H1 (cell line): ENCODE results near the gene DCDC1. TPM values are rescaled to one million over a fixed set of nuclear protein-coding genes. Genes with fewer than 3 reads are reported as not detected.

Experiments used
- CTCF ChIA-PET: fragments of 300-600 bp; sonication (Branson Sonifier 250); formaldehyde crosslinking; loops from one replicate; lab custom pipeline; 2021; ENCODE audit not compliant: partially characterized antibody; lab: Charles Lee
- POLR2A ChIA-PET: fragments of 300-600 bp; sonication (Branson Sonifier 250); formaldehyde crosslinking; loops from one replicate; lab custom pipeline; 2021; ENCODE audit warnings: inconsistent platforms; ENCODE audit not compliant: partially characterized antibody; lab: Charles Lee
- DNase-seq, 2 experiments: peaks; one replicate each; pipeline versions ENCODE4 v3.0.0 to v3.0.0-alpha.2; 2010 to 2022; ENCODE audit warnings: low spot score in 2 of 2, low read depth in 1 of 2, mixed read lengths in 1 of 2
- FAIRE-seq: peaks from 2 replicates; lab custom pipeline; 2011; peaks lifted over from hg19 to GRCh38; lab: Jason Lieb, UNC
- H2AFZ ChIP-seq: 2 replicates; pipeline ENCODE4 v1.8.1; 2012; ENCODE audit warnings: low read length, inconsistent platforms
- H2AK5ac ChIP-seq: 2 replicates; pipeline ENCODE4 v1.6.1; 2013; ENCODE audit warnings: low read depth, low read length
- H2BK120ac ChIP-seq: replicated peaks from 2 replicates; pipeline ENCODE3; 2013; ENCODE audit warnings: low read depth, low read length, inconsistent platforms
- H2BK12ac ChIP-seq: 2 replicates; pipeline ENCODE4 v1.6.1; 2013; ENCODE audit warnings: low read depth, low read length
- H2BK15ac ChIP-seq: 2 replicates; pipeline ENCODE4 v1.6.1; 2013; ENCODE audit warnings: low read length
- H2BK20ac ChIP-seq: 2 replicates; pipeline ENCODE4 v1.6.1; 2013; ENCODE audit warnings: low read length
- H2BK5ac ChIP-seq: 2 replicates; pipeline ENCODE4 v1.6.1; 2013; ENCODE audit warnings: low read depth, low read length
- H3K14ac ChIP-seq: 2 replicates; pipeline ENCODE4 v1.6.1; 2013; ENCODE audit warnings: inconsistent platforms; ENCODE audit not compliant: insufficient read length
- H3K18ac ChIP-seq: 2 replicates; pipeline ENCODE4 v1.6.1; 2013; ENCODE audit warnings: low read length; ENCODE audit errors: extremely low read depth
- H3K23ac ChIP-seq: 2 replicates; pipeline ENCODE4 v1.6.1; 2013; ENCODE audit warnings: inconsistent platforms; ENCODE audit not compliant: insufficient read length
- H3K23me2 ChIP-seq: 2 replicates; pipeline ENCODE4 v1.6.1; 2013; ENCODE audit warnings: low read depth, low read length
- H3K27ac ChIP-seq: 2 replicates; pipeline ENCODE4 v1.6.1; 2011; ENCODE audit warnings: low read depth, low read length, inconsistent platforms
- H3K27me3 ChIP-seq, 4 experiments: replicated peaks in 1 of 4; 1 replicate in 1 of 4; 2 replicates in 3 of 4; pipeline versions ENCODE4 v1.6.1 to v1.8.1; 2011 to 2013; ENCODE audit warnings: low read length in 3 of 4, mild to moderate bottlenecking in 3 of 4, inconsistent platforms in 2 of 4, mixed read lengths in 2 of 4, moderate library complexity in 1 of 4; ENCODE audit not compliant: control insufficient read depth in 3 of 4, insufficient read depth in 3 of 4; ENCODE audit errors: extremely low read depth in 1 of 4
- H3K36me3 ChIP-seq, 4 experiments: 2 replicates each; pipeline versions ENCODE4 v1.6.1 to v1.8.1; 2011 to 2013; ENCODE audit warnings: mild to moderate bottlenecking in 4 of 4, low read length in 3 of 4, moderate library complexity in 2 of 4, control low read depth in 1 of 4, inconsistent platforms in 1 of 4; ENCODE audit not compliant: insufficient read depth in 4 of 4, control insufficient read depth in 2 of 4
- H3K4ac ChIP-seq: replicated peaks from 2 replicates; pipeline ENCODE3; 2013; ENCODE audit warnings: low read length, low read depth, mixed read lengths, inconsistent platforms; ENCODE audit not compliant: insufficient read length
- H3K4me1 ChIP-seq, 4 experiments: replicated peaks in 1 of 4; 1 replicate in 1 of 4; 2 replicates in 3 of 4; pipeline versions ENCODE4 v1.6.1 to v1.8.1; 2011 to 2013; ENCODE audit warnings: low read length in 3 of 4, inconsistent platforms in 2 of 4, mixed read lengths in 1 of 4; ENCODE audit not compliant: insufficient read depth in 4 of 4, control insufficient read depth in 3 of 4
- H3K4me2 ChIP-seq, 2 experiments: 2 replicates each; pipeline versions ENCODE4 v1.6.1 to v1.8.1; 2011 to 2013; ENCODE audit warnings: low read depth in 2 of 2, low read length in 2 of 2, control low read depth in 1 of 2, inconsistent platforms in 1 of 2, mild to moderate bottlenecking in 1 of 2; ENCODE audit not compliant: insufficient read depth in 1 of 2
- H3K4me3 ChIP-seq, 4 experiments: fragments of 200-600, 300-600 bp in 1 of 4; sonication (generic), shearing (Covaris generic), sonication (Bioruptor Twin) in 1 of 4; 2 replicates each; pipeline versions ENCODE4 v1.5.1 to v1.8.1; 2011 to 2016; ENCODE audit warnings: low read length in 4 of 4, low read depth in 3 of 4, control low read depth in 2 of 4, inconsistent platforms in 2 of 4, mild to moderate bottlenecking in 2 of 4, mixed read lengths in 1 of 4, moderate library complexity in 1 of 4; ENCODE audit not compliant: insufficient read depth in 2 of 4; ENCODE audit errors: extremely low read depth in 1 of 4
- H3K56ac ChIP-seq: replicated peaks from 2 replicates; pipeline ENCODE3; 2013; ENCODE audit warnings: low read depth, mild to moderate bottlenecking, mixed read lengths, low read length, inconsistent platforms; ENCODE audit not compliant: insufficient read length
- H3K79me1 ChIP-seq: 2 replicates; pipeline ENCODE4 v1.6.1; 2013; ENCODE audit warnings: low read depth, low read length, control low read depth
- H3K79me2 ChIP-seq, 2 experiments: 2 replicates each; pipeline versions ENCODE4 v1.6.1 to v1.8.1; 2012 to 2013; ENCODE audit warnings: low read length in 2 of 2, mild to moderate bottlenecking in 2 of 2, inconsistent platforms in 1 of 2; ENCODE audit not compliant: insufficient read depth in 2 of 2, control insufficient read depth in 1 of 2
- H3K9ac ChIP-seq, 4 experiments: replicated peaks in 1 of 4; 1 replicate in 1 of 4; 2 replicates in 3 of 4; pipeline versions ENCODE4 v1.6.1 to v1.8.1; 2011 to 2013; ENCODE audit warnings: low read depth in 3 of 4, low read length in 3 of 4, control low read depth in 2 of 4, mild to moderate bottlenecking in 2 of 4, moderate library complexity in 2 of 4, inconsistent platforms in 1 of 4; ENCODE audit errors: extremely low read depth in 1 of 4
- H3K9me3 ChIP-seq, 2 experiments: 2 replicates each; pipeline versions ENCODE4 v1.6.1 to v1.8.1; 2012 to 2013; ENCODE audit warnings: mild to moderate bottlenecking in 2 of 2, moderate library complexity in 2 of 2, control low read depth in 1 of 2, inconsistent platforms in 1 of 2, low read depth in 1 of 2, low read length in 1 of 2, mixed read lengths in 1 of 2; ENCODE audit not compliant: insufficient read depth in 2 of 2
- H4K20me1 ChIP-seq, 2 experiments: replicated peaks in 1 of 2; 2 replicates each; pipeline versions ENCODE3 to v1.8.1; 2011 to 2013; ENCODE audit warnings: inconsistent platforms in 2 of 2, low read length in 2 of 2, mild to moderate bottlenecking in 1 of 2; ENCODE audit not compliant: insufficient read depth in 2 of 2, control insufficient read depth in 1 of 2
- H4K5ac ChIP-seq: 2 replicates; pipeline ENCODE4 v1.6.1; 2013; ENCODE audit warnings: low read length, low read depth, mixed read lengths, inconsistent platforms; ENCODE audit not compliant: insufficient read length
- H4K8ac ChIP-seq: 2 replicates; pipeline ENCODE4 v1.8.0; 2013; ENCODE audit warnings: mild to moderate bottlenecking, moderate library complexity, low read length, inconsistent platforms; ENCODE audit not compliant: insufficient read depth; ENCODE audit errors: extremely low read depth
- H4K91ac ChIP-seq: replicated peaks from 2 replicates; pipeline ENCODE3; 2013; ENCODE audit warnings: low read length, mixed read lengths, inconsistent platforms; ENCODE audit not compliant: insufficient read length
- ATF3 ChIP-seq: IDR thresholded peaks from 2 replicates; pipeline ENCODE4 v1.6.1; 2011; ENCODE audit warnings: low read depth, mild to moderate bottlenecking, low read length; ENCODE audit not compliant: insufficient read depth
- CTCF ChIP-seq, 3 experiments: IDR thresholded peaks; 1 replicate in 2 of 3; 2 replicates in 1 of 3; pipeline versions ENCODE4 v1.5.1 to v1.6.1; 2011; ENCODE audit warnings: low read length in 3 of 3, mild to moderate bottlenecking in 3 of 3, inconsistent platforms in 2 of 3, low read depth in 1 of 3, moderate library complexity in 1 of 3; ENCODE audit not compliant: insufficient read depth in 1 of 3; ENCODE audit errors: control extremely low read depth in 1 of 3
- RAD21 ChIP-seq, 2 experiments: IDR thresholded peaks in 1 of 2; conservative IDR thresholded peaks in 1 of 2; 2 replicates each; pipeline ENCODE4 v1.6.1; 2011; ENCODE audit warnings: low read depth in 2 of 2, low read length in 2 of 2, improper control_type of control experiment in 1 of 2, inconsistent platforms in 1 of 2, mild to moderate bottlenecking in 1 of 2, moderate library complexity in 1 of 2
- SAP30 ChIP-seq: fragments of 300-600 bp; sonication (generic); IDR thresholded peaks from 2 replicates; pipeline ENCODE4 v1.7.1; 2012; ENCODE audit warnings: low read length, moderate library complexity, mild to moderate bottlenecking, inconsistent platforms; ENCODE audit not compliant: insufficient read depth, insufficient replicate concordance
- TEAD4 ChIP-seq: IDR thresholded peaks from 2 replicates; pipeline ENCODE4 v1.6.1; 2012; ENCODE audit warnings: low read depth, low read length, inconsistent platforms, mixed read lengths
- WGBS, 2 experiments: shearing (Covaris generic) in 1 of 2; methylation state at CpG; one replicate each; pipeline versions ENCODE4 v1.1.6 to v1.1.7; 2013 to 2015; ENCODE audit warnings: low lambda C conversion rate in 2 of 2, mixed read lengths in 2 of 2, inconsistent platforms in 1 of 2, low coverage in 1 of 2, missing lambda C conversion rate in 1 of 2; ENCODE audit not compliant: insufficient replicate concordance in 2 of 2, insufficient coverage in 1 of 2, insufficient read length in 1 of 2; ENCODE audit errors: extremely low coverage in 1 of 2, missing lambda C conversion rate in 1 of 2; 5-methylcytosine and 5-hydroxymethylcytosine counted together
- polyA plus RNA-seq, 7 experiments: library from polyadenylated mRNA; depleted of rRNA in 3 of 7; stranded (reverse) in 5 of 7; unstranded in 2 of 7; fragments of >200 nt in 5 of 7; fragments of 200-250 nt in 2 of 7; gene quantifications; 1 replicate in 5 of 7; 2 replicates in 1 of 7; 4 replicates in 1 of 7; pipeline versions ENCODE4 v1.2.1 to v1.2.3, GENCODE V29; 2011 to 2013; ENCODE audit warnings: missing spikeins in 2 of 7, mixed read lengths in 2 of 7
- total RNA-seq: library from RNA; stranded (reverse); fragmentation: NEBNext Ultra II Directional; extraction: Animal tissue kit (Norgen Biotek cat#: 25700); gene quantifications from 2 replicates; pipeline ENCODE4 v1.2.1, GENCODE V29; 2021

The DCDC1 gene
- total and polyA plus RNA-seq, 2 of the 8 experiments (the other 6 are each of a cell fraction or from before 2014, with no cell fraction given): 0.15 to 0.56 TPM

- Histone ChIP-seq H2BK12ac (no peak overlapping the region), H4K8ac (no peak overlapping the region), H2BK15ac (no peak overlapping the region), H4K20me1 (no peaks in the 10 kb centered on the region), H3K4ac (no peak overlapping the region), H3K9me3 (no peaks in the 10 kb centered on the region; a peak in 2 of 4 replicates), H3K18ac (no peak overlapping the region), H2BK20ac (no peak overlapping the region), H3K56ac (no peak overlapping the region), H3K23ac (no peak overlapping the region), H3K9ac (no peak overlapping the region), H3K79me2 (0 out of 4 replicates have a peak, but pooled peaks cover 0 to 9% of the 10 kb centered on the region in 2 experiments), H2BK5ac (no peak overlapping the region), H3K23me2 (no peaks in the 10 kb centered on the region), H2AK5ac (no peak overlapping the region), H3K4me3 (no peak overlapping the region), H3K36me3 (peaks cover 0 to 13% (median 0%) of the 10 kb centered on the region in 4 experiments; a peak in 1 of 8 replicates), H3K27ac (no peak overlapping the region), H3K4me1 (no peaks in the 10 kb centered on the region; a peak in 1 of 7 replicates), H3K4me2 (no peak overlapping the region), H3K79me1 (peaks cover 2% of the 10 kb centered on the region; the same call in 1 of the 2 replicates), H3K27me3 (no peaks in the 10 kb centered on the region), H4K5ac (no peak overlapping the region), H3K14ac (no peak overlapping the region), H2AFZ (no peak overlapping the region), H2BK120ac (no peak overlapping the region), H4K91ac (no peak overlapping the region)
- ChIA-PET CTCF (interaction anchor here (1.2 to 1.5 kb wide), 2 partner anchors 146 to 148 kb away, joined by 4 to 6 read pairs; no protein-coding TSS in a partner anchor), POLR2A (interaction anchor here (0.6 kb wide), 1 partner anchor 9 kb away, joined by 3 read pairs; no protein-coding TSS in a partner anchor)
- TF ChIP-seq RAD21 (IDR thresholded peaks at IDR 0.05 in 1 of 2, conservative IDR thresholded peaks at IDR 0.05 in 1 of 2; ENCODE audit: low read depth in 2 of 2, low read length in 2 of 2): peak in 1 of 2 experiments; percentile 30; a peak in 1 of 4 replicates
- no peak for TF ChIP-seq ATF3
- 0 out of 4 replicates have a peak, but pooled peaks of 1 of the 3 experiments have one; percentile 0 for TF ChIP-seq CTCF (IDR thresholded peaks at IDR 0.05; ENCODE audit: control extremely low read depth in 1 of 3, insufficient read depth in 1 of 3, low read depth in 1 of 3, low read length in 3 of 3)
- 0 out of 2 replicates have a peak, but pooled peaks have one; percentile 24 for TF ChIP-seq TEAD4
- no peak for TF ChIP-seq SAP30
- 89% methylated on average over 2 of the region's 2 CpGs; no CpG with 5 or more reads in 1 of the 2 experiments for WGBS, 2 experiments
- DNase-seq (no peak), FAIRE-seq (no peak)
Observed at GRCh38 chr11:31387379-31387778, 17.8 kb upstream of the DCDC1 start.
